Measurements from ENCODE around the gene PLIN4. TPM values are rescaled to one million over a fixed set of nuclear protein-coding genes. Genes with fewer than 3 reads are reported as not detected.
A peak's percentile ranks its signal among the peaks of the same experiment; 100 is the strongest.

Gene PLIN4
- total RNA-seq, 1 donor from 2014 or later = 2.0 TPM

GRCh38 chr19:4493104-4493928, 25.0 kb downstream of the PLIN4 start:
- DNase-seq (ENCODE audit: low read depth in 2 of 2) = no peak

- no peak for DNase-seq (ENCODE audit: low read depth in 2 of 2)
These were observed 25.8 kb downstream of the PLIN4 start for GRCh38 chr19:4492337-4493103.

GRCh38 chr19:4491446-4491845, 26.8 kb downstream of the PLIN4 start:
- no peak for DNase-seq (ENCODE audit: low read depth in 2 of 2)

- DNase-seq (ENCODE audit: low read depth in 2 of 2) = no peak
These were observed 29.8 kb downstream of the PLIN4 start for GRCh38 chr19:4488496-4488895.

- DNase-seq (ENCODE audit: low read depth in 2 of 2) = no peak
These were observed 30.7 kb downstream of the PLIN4 start for GRCh38 chr19:4487572-4487971.

- no peak for DNase-seq (ENCODE audit: low read depth in 2 of 2)
These were observed 34.9 kb downstream of the PLIN4 start for GRCh38 chr19:4483385-4483784.

- no peak for DNase-seq (ENCODE audit: low read depth in 2 of 2)
These were observed 35.4 kb downstream of the PLIN4 start for GRCh38 chr19:4482721-4483364.

GRCh38 chr19:4477034-4477801, 41.1 kb downstream of the PLIN4 start:
- no peak for DNase-seq (ENCODE audit: low read depth in 2 of 2)

GRCh38 chr19:4474514-4475022, 43.7 kb downstream of the PLIN4 start:
- DNase-seq (ENCODE audit: low read depth in 2 of 2) = peak; percentile 64 to 76

- DNase-seq (ENCODE audit: low read depth in 2 of 2) = no peak
These were observed 44.3 kb downstream of the PLIN4 start for GRCh38 chr19:4473763-4474513.

- no peak for DNase-seq (ENCODE audit: low read depth in 2 of 2)
These were observed 45.1 kb downstream of the PLIN4 start for GRCh38 chr19:4473011-4473762.

GRCh38 chr19:4472174-4472974, 45.9 kb downstream of the PLIN4 start, which contains the start of gene HDGFL2:
Gene HDGFL2 (plus strand): TSS chr19:4472297. CDS start chr19:4472351, 54 bp downstream.
- DNase-seq (ENCODE audit: low read depth in 2 of 2) = no peak

GRCh38 chr19:4471403-4472173, 46.7 kb downstream of the PLIN4 start:
- peak; percentile 100 for DNase-seq (ENCODE audit: low read depth in 2 of 2)

- no peak for DNase-seq (ENCODE audit: low read depth in 2 of 2)
These were observed 50.5 kb downstream of the PLIN4 start for GRCh38 chr19:4467835-4468234.

- DNase-seq (ENCODE audit: low read depth in 2 of 2) = no peak
These were observed 53.3 kb downstream of the PLIN4 start for GRCh38 chr19:4464815-4465581.

- peak; percentile 99 for DNase-seq (ENCODE audit: low read depth in 2 of 2)
These were observed 60.5 kb downstream of the PLIN4 start, which contains the start of gene UBXN6 for GRCh38 chr19:4457654-4458395. Gene UBXN6 (minus strand): TSS chr19:4457794. CDS start chr19:4457697, 97 bp downstream.
